Parathyroid adenoma (tissue), 2 donors: ENCODE data around the gene ERAL1.

Source experiments
- H2AFZ ChIP-seq: fragments of 300-600 bp; sonication (generic); one replicate; pipeline ENCODE4 v1.7.0; 2017; ENCODE audit warnings: antibody characterized with exemption, mild to moderate bottlenecking
- H3K27ac ChIP-seq: fragments of 300-600 bp; sonication (generic); one replicate; pipeline ENCODE4 v1.7.0; 2017
- H3K27me3 ChIP-seq: fragments of 300-600 bp; sonication (generic); one replicate; pipeline ENCODE4 v1.7.0; 2017; ENCODE audit warnings: low read length; ENCODE audit not compliant: control insufficient read depth, insufficient read depth
- H3K36me3 ChIP-seq: fragments of 300-600 bp; sonication (generic); one replicate; pipeline ENCODE4 v1.7.0; 2017; ENCODE audit warnings: low read length; ENCODE audit not compliant: control insufficient read depth, insufficient read depth
- H3K4me1 ChIP-seq: fragments of 300-600 bp; sonication (generic); one replicate; pipeline ENCODE4 v1.7.0; 2017; ENCODE audit warnings: control low read depth
- H3K4me2 ChIP-seq: fragments of 300-600 bp; sonication (generic); one replicate; pipeline ENCODE4 v1.7.0; 2017; ENCODE audit warnings: low read length
- H3K4me3 ChIP-seq: fragments of 300-600 bp; sonication (generic); one replicate; pipeline ENCODE4 v1.7.0; 2017; ENCODE audit warnings: low read depth, low read length
- H3K79me2 ChIP-seq: fragments of 300-600 bp; sonication (generic); one replicate; pipeline ENCODE4 v1.7.0; 2017; ENCODE audit warnings: control low read depth
- H3K9ac ChIP-seq: fragments of 300-600 bp; sonication (generic); one replicate; pipeline ENCODE4 v1.7.0; 2017; ENCODE audit warnings: mild to moderate bottlenecking
- H3K9me3 ChIP-seq: fragments of 300-600 bp; sonication (generic); one replicate; pipeline ENCODE4 v1.7.0; 2017; ENCODE audit warnings: low read length; ENCODE audit not compliant: control insufficient read depth
- CTCF ChIP-seq: fragments of 300-600 bp; sonication (generic); IDR thresholded peaks from one replicate; pipeline ENCODE4 v1.7.0; 2017; ENCODE audit warnings: antibody characterized with exemption, mild to moderate bottlenecking
- donor health status: primary hyperparathyroidism.

The ERAL1 gene

DNA sequence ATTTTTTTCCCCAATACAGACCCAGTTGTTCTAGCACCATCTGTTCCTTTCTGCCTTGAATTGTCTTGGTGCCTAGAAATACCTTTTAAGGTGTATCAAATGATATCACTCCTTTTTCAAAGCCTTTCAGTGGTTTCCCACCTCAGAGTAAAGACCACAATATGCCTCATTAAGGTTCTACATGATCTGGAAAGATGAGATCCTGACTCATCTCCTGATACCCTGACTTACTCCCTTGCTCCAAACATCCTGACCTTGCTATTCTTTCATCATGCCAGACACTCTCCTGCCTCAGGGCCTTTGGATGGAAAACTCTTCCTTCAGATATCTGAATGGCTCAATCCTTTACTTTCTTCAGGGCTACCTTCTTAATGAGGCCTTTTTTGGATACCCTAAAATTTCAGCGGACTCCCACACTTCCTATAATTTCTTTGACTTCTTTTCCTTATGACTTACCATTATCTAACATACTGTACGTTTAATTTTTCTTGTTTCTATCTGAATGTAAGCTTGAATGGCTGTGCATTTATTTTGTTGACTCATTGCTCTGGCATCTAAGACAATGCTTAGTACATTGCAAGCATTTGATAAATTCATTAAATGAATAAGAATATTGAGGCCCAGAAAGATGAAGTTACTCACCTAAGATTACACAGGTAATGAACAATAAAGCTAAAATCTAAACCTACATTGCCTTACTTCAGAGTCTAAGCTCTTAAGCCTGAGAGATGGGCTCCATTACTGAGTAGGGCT is 23.5 kb downstream of the ERAL1 start:
- Histone ChIP-seq H3K27ac (no peak overlapping the region), H3K79me2 (no peaks in the 10 kb centered on the region), H3K4me1 (no peaks in the 10 kb centered on the region), H3K36me3 (no peaks in the 10 kb centered on the region), H3K27me3 (no peaks in the 10 kb centered on the region), H3K4me3 (no peak overlapping the region), H3K4me2 (no peak overlapping the region), H3K9me3 (no peaks in the 10 kb centered on the region), H3K9ac (no peak overlapping the region), H2AFZ (no peak overlapping the region)
- TF ChIP-seq CTCF = no peak

GRCh38 chr17:28878981-28879380 is 24.2 kb downstream of the ERAL1 start:
- Histone ChIP-seq H3K4me3 (no peak overlapping the region), H2AFZ (no peak overlapping the region), H3K9me3 (no peaks in the 10 kb centered on the region), H3K4me2 (no peak overlapping the region), H3K4me1 (no peaks in the 10 kb centered on the region), H3K9ac (no peak overlapping the region), H3K36me3 (no peaks in the 10 kb centered on the region), H3K27me3 (no peaks in the 10 kb centered on the region), H3K79me2 (no peaks in the 10 kb centered on the region), H3K27ac (no peak overlapping the region)
- TF ChIP-seq CTCF = peak; percentile 27

- no peak overlapping the region for H2AFZ ChIP-seq
- H3K4me3 ChIP-seq = no peak overlapping the region
- H3K9me3 ChIP-seq = no peaks in the 10 kb centered on the region
- no peak for TF ChIP-seq CTCF
- H3K27ac ChIP-seq = no peak overlapping the region
- no peaks in the 10 kb centered on the region for H3K4me1 ChIP-seq
- no peaks in the 10 kb centered on the region for H3K27me3 ChIP-seq
- no peak overlapping the region for H3K4me2 ChIP-seq
- no peaks in the 10 kb centered on the region for H3K36me3 ChIP-seq
- H3K9ac ChIP-seq = no peak overlapping the region
- H3K79me2 ChIP-seq = no peaks in the 10 kb centered on the region
These were observed 25.2 kb downstream of the ERAL1 start for GRCh38 chr17:28879886-28880571.

DNA sequence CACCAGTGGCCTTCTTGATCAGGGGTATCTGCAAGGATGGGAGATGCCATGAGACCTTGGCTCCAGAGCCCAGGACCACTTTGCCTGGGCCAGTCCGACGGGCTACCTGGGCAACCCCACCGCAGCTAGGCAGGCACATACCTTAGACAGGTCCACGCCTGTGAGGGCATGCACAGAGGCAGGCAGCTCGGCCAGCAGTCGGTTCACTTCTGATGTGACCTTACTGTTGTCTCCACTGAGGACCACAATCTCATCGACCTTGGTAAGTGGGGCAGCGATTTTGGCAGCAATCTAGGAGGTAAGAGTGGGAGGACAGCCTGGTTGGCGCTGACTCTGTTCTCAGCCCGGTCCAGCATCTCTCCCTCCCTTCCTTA is 25.7 kb downstream of the ERAL1 start:
- H3K9ac ChIP-seq = no peak overlapping the region
- H3K79me2 ChIP-seq = no peaks in the 10 kb centered on the region
- no peak overlapping the region for H3K27ac ChIP-seq
- no peaks in the 10 kb centered on the region for H3K4me1 ChIP-seq
- no peak for TF ChIP-seq CTCF
- no peaks in the 10 kb centered on the region for H3K9me3 ChIP-seq
- H3K36me3 ChIP-seq = no peaks in the 10 kb centered on the region
- H3K4me3 ChIP-seq = no peak overlapping the region
- H3K4me2 ChIP-seq = no peak overlapping the region
- no peaks in the 10 kb centered on the region for H3K27me3 ChIP-seq
- H2AFZ ChIP-seq = no peak overlapping the region
